RWPE2 (cell line): ENCODE measurements around the gene PXDN.

Source experiments
- ATAC-seq: fragments of 200-7000 bp; cut with Tn5 transposase; 3 replicates; pipeline ENCODE4 v1.9.1; 2021; ENCODE audit warnings: low read depth
- DNase-seq: peaks from one replicate; pipeline ENCODE4 v3.0.0-alpha.2; 2020; ENCODE audit warnings: low spot score
- H3K27ac ChIP-seq: fragments of 450-650 bp; 2 replicates; pipeline ENCODE4 v1.5.1; 2017; ENCODE audit warnings: mild to moderate bottlenecking; ENCODE audit not compliant: poor library complexity, severe bottlenecking
- H3K27me3 ChIP-seq: fragments of 250-450 bp; sonication (Bioruptor Pico); 2 replicates; pipeline ENCODE4 v1.5.1; 2021; ENCODE audit warnings: mild to moderate bottlenecking, moderate library complexity; ENCODE audit not compliant: insufficient read depth, poor library complexity, severe bottlenecking
- H3K36me3 ChIP-seq: fragments of 250-450 bp; sonication (Bioruptor Pico); 2 replicates; pipeline ENCODE4 v1.5.1; 2020; ENCODE audit warnings: low read depth, mild to moderate bottlenecking, moderate library complexity
- H3K4me1 ChIP-seq: fragments of 250-450 bp; sonication (Bioruptor Pico); 2 replicates; pipeline ENCODE4 v1.5.1; 2021; ENCODE audit warnings: mild to moderate bottlenecking, moderate library complexity; ENCODE audit not compliant: insufficient read depth, poor library complexity, severe bottlenecking
- H3K4me3 ChIP-seq: fragments of 250-450 bp; sonication (Bioruptor Pico); 2 replicates; pipeline ENCODE4 v1.5.1; 2021; ENCODE audit warnings: mild to moderate bottlenecking, moderate library complexity; ENCODE audit not compliant: severe bottlenecking
- H3K9me3 ChIP-seq: fragments of 250-450 bp; sonication (Bioruptor Pico); 2 replicates; pipeline ENCODE4 v1.5.1; 2021; ENCODE audit warnings: mild to moderate bottlenecking, moderate library complexity; ENCODE audit not compliant: severe bottlenecking
- CTCF ChIP-seq: fragments of 450-650 bp; IDR thresholded peaks from one replicate; pipeline ENCODE4 v1.5.1; 2017; ENCODE audit warnings: mild to moderate bottlenecking, moderate library complexity; ENCODE audit not compliant: poor library complexity, severe bottlenecking

PXDN gene

GRCh38 chr2:1740716-1741589 lies 3.4 kb downstream of the PXDN start:
- Histone ChIP-seq H3K27me3 (no peaks in the 10 kb centered on the region), H3K4me3 (no peak overlapping the region), H3K4me1 (no peaks in the 10 kb centered on the region), H3K36me3 (peaks cover 25% of the 10 kb centered on the region), H3K9me3 (no peaks in the 10 kb centered on the region), H3K27ac (peak overlapping the region; percentile 16)
- no peak for TF ChIP-seq CTCF
- DNase-seq, result no peak
- no peak for ATAC-seq

- TF ChIP-seq CTCF, result no peak
- Histone ChIP-seq H3K4me1 (no peaks in the 10 kb centered on the region), H3K27ac (peak overlapping the region; percentile 16)
These were observed 4.2 kb downstream of the PXDN start for GRCh38 chr2:1739961-1740715.

GRCh38 chr2:1739322-1739957 lies 4.9 kb downstream of the PXDN start:
- H3K27me3 ChIP-seq, result no peaks in the 10 kb centered on the region

More at GRCh38 chr2:1739961-1740715, 4.2 kb downstream of the PXDN start:
- no peak for ATAC-seq
- Histone ChIP-seq H3K4me3 (no peak overlapping the region), H3K9me3 (no peaks in the 10 kb centered on the region), H3K36me3 (peaks cover 31% of the 10 kb centered on the region), H3K27me3 (no peaks in the 10 kb centered on the region)
- DNase-seq, result no peak

GRCh38 chr2:1738646-1739302 lies 5.5 kb downstream of the PXDN start:
- no peaks in the 10 kb centered on the region for H3K27me3 ChIP-seq
- TF ChIP-seq CTCF, result no peak
- DNase-seq (no peak), ATAC-seq (no peak)
- H3K4me3 ChIP-seq, result no peak overlapping the region
- H3K36me3 ChIP-seq, result peaks cover 39% of the 10 kb centered on the region
- H3K4me1 ChIP-seq, result no peaks in the 10 kb centered on the region
- H3K9me3 ChIP-seq, result no peaks in the 10 kb centered on the region
- H3K27ac ChIP-seq, result peak overlapping the region; percentile 34

More at GRCh38 chr2:1739322-1739957, 4.9 kb downstream of the PXDN start:
- Histone ChIP-seq H3K4me3 (no peak overlapping the region), H3K9me3 (no peaks in the 10 kb centered on the region), H3K36me3 (peaks cover 33% of the 10 kb centered on the region), H3K4me1 (no peaks in the 10 kb centered on the region), H3K27ac (peak overlapping the region; percentile 16)
- no peak for ATAC-seq
- no peak for DNase-seq
- TF ChIP-seq CTCF, result no peak
